K562 (cell line): ENCODE results near the gene HEBP2. TPM values are rescaled to one million over a fixed set of nuclear protein-coding genes. Genes with fewer than 3 reads are reported as not detected.

Source experiments
- ATAC-seq: fragments of 200-7000 bp; cut with Tn5 transposase; 3 replicates; pipeline ENCODE4 v1.9.1; 2020; ENCODE audit warnings: moderate library complexity
- BruUV-seq: library from RNA; stranded (reverse); fragments of 400-500 nt; replicated peaks from 2 replicates; lab custom pipeline; 2021; lab: Mats Ljungman, UMichigan
- CTCF ChIA-PET: fragments of 300-600 bp; formaldehyde crosslinking; extraction: SDS; loops from one replicate; lab custom pipeline; 2021; ENCODE audit warnings: low intra/inter-chr PET ratio; lab: Yijun Ruan, JAX
- POLR2A ChIA-PET: fragments of 300-600, 350-650 bp; sonication (Branson Sonifier 250); formaldehyde crosslinking; extraction: SDS; loops from one replicate; lab custom pipeline; 2021; ENCODE audit warnings: antibody characterized with exemption, inconsistent platforms; lab: Yijun Ruan, JAX
- DNase-seq, 4 experiments: peaks; one replicate each; pipeline versions ENCODE4 v3.0.0 to v3.0.0-alpha.2; 2011 to 2018; ENCODE audit warnings: low spot score in 3 of 4, mixed read lengths in 3 of 4; ENCODE audit errors: extremely low read depth in 1 of 4
- FAIRE-seq: peaks from 2 replicates; lab custom pipeline; 2011; peaks lifted over from hg19 to GRCh38; lab: Jason Lieb, UNC
- H2AFZ ChIP-seq: 2 replicates; pipeline ENCODE4 v1.6.0; 2011; ENCODE audit warnings: low read depth, low read length, control low read depth, inconsistent platforms
- H3K27ac ChIP-seq: fragments of 200-600 bp; 3 replicates; pipeline ENCODE4 v1.8.0; 2011; ENCODE audit warnings: low read depth, mild to moderate bottlenecking, control low read depth, inconsistent platforms, low read length, moderate library complexity, mixed read lengths; ENCODE audit errors: extremely low read depth
- H3K27me3 ChIP-seq, 2 experiments: fragments of 300-600 bp in 1 of 2; 2 replicates in 1 of 2; 3 replicates in 1 of 2; pipeline versions ENCODE4 v1.6.0 to v1.8.0; 2011; ENCODE audit warnings: inconsistent platforms in 2 of 2, low read length in 2 of 2, mild to moderate bottlenecking in 1 of 2, mixed read lengths in 1 of 2, moderate library complexity in 1 of 2; ENCODE audit not compliant: control insufficient read depth in 2 of 2, insufficient read depth in 2 of 2
- H3K36me3 ChIP-seq: fragments of 300-600 bp; 3 replicates; pipeline ENCODE4 v1.8.0; 2011; ENCODE audit warnings: mild to moderate bottlenecking, low read length, inconsistent platforms; ENCODE audit not compliant: control insufficient read depth, insufficient read depth
- H3K4me1 ChIP-seq, 2 experiments: fragments of 200-600 bp in 1 of 2; replicated peaks in 1 of 2; 2 replicates in 1 of 2; 3 replicates in 1 of 2; pipeline versions ENCODE4 v1.5.1 to v1.8.0; 2011; ENCODE audit warnings: inconsistent platforms in 2 of 2, low read length in 2 of 2, mild to moderate bottlenecking in 1 of 2, mixed read lengths in 1 of 2, moderate library complexity in 1 of 2; ENCODE audit not compliant: control insufficient read depth in 2 of 2, insufficient read depth in 2 of 2
- H3K4me2 ChIP-seq: 2 replicates; pipeline ENCODE4 v1.6.1; 2011; ENCODE audit warnings: low read length, control low read depth, inconsistent platforms, mixed read lengths; ENCODE audit not compliant: insufficient read depth
- H3K4me3 ChIP-seq: fragments of 200-600 bp; sonication (generic), shearing (Covaris generic); 2 replicates; pipeline ENCODE4 v1.5.1; 2016; ENCODE audit warnings: control low read depth, inconsistent platforms
- H3K79me2 ChIP-seq: fragments of 200-600 bp; 3 replicates; pipeline ENCODE4 v1.8.0; 2011; ENCODE audit warnings: low read length, inconsistent platforms; ENCODE audit not compliant: control insufficient read depth, insufficient read depth
- H3K9ac ChIP-seq, 2 experiments: 2 replicates each; pipeline versions ENCODE4 v1.6.0 to v1.6.1; 2011; ENCODE audit warnings: low read depth in 2 of 2, low read length in 2 of 2, control low read depth in 1 of 2, inconsistent platforms in 1 of 2, mild to moderate bottlenecking in 1 of 2, mixed read lengths in 1 of 2; ENCODE audit not compliant: insufficient read depth in 1 of 2
- H3K9me1 ChIP-seq: one replicate; pipeline ENCODE4 v1.6.0; 2011; ENCODE audit warnings: inconsistent platforms, mild to moderate bottlenecking, low read length, moderate library complexity; ENCODE audit not compliant: control insufficient read depth, insufficient read depth
- H3K9me3 ChIP-seq: replicated peaks from 2 replicates; pipeline ENCODE4 v1.5.1; 2011; ENCODE audit warnings: low read depth, low read length, inconsistent platforms; ENCODE audit not compliant: control insufficient read depth, insufficient read depth
- H4K20me1 ChIP-seq: replicated peaks from 2 replicates; pipeline ENCODE4 v1.6.1; 2011; ENCODE audit warnings: low read length, inconsistent platforms, mixed read lengths; ENCODE audit not compliant: control insufficient read depth, insufficient read depth
- ATF7 ChIP-seq: fragments of 450-650 bp; IDR thresholded peaks from 2 replicates; pipeline ENCODE4 v1.7.1; 2014; ENCODE audit warnings: mild to moderate bottlenecking, moderate library complexity
- ETV1 ChIP-seq: fragments of 450-650 bp; conservative IDR thresholded peaks from 2 replicates; pipeline ENCODE4 v1.6.1; 2016; ENCODE audit warnings: missing genetic modification characterization, control low read depth, low read depth, missing compliant biosample characterization
- MAZ ChIP-seq, 2 experiments: fragments of 450-650 bp in 1 of 2; sonication (generic) in 1 of 2; formaldehyde crosslinking; IDR thresholded peaks in 1 of 2; conservative IDR thresholded peaks in 1 of 2; 2 replicates each; pipeline versions ENCODE4 v1.4.0 to v1.5.0; 2020; ENCODE audit warnings: mild to moderate bottlenecking in 1 of 2, missing genetic modification reagents in 1 of 2
- MTF1 ChIP-seq: fragments of 250-450 bp; sonication (Bioruptor Pico); IDR thresholded peaks from 2 replicates; pipeline ENCODE4 v1.9.0; 2021; ENCODE audit warnings: moderate library complexity, mild to moderate bottlenecking, inconsistent platforms, borderline replicate concordance
- ZFP36 ChIP-seq: fragments of 150-350 bp; IDR thresholded peaks from 2 replicates; pipeline ENCODE4 v1.6.1; 2018; ENCODE audit warnings: low read length, low read depth; ENCODE audit not compliant: partially characterized antibody
- ZNF263 ChIP-seq: sonication (generic); formaldehyde crosslinking; IDR thresholded peaks from 2 replicates; pipeline ENCODE4 v1.8.0; 2022; ENCODE audit warnings: mild to moderate bottlenecking, missing genetic modification reagents, borderline replicate concordance
- ZNF274 ChIP-seq: IDR thresholded peaks from 2 replicates; pipeline ENCODE4 v1.6.1; 2011; ENCODE audit warnings: low read depth, mild to moderate bottlenecking, low read length, moderate library complexity, borderline replicate concordance
- WGBS: fragments of 100-300 bp; shearing (Covaris generic); methylation state at CpG from one replicate; pipeline ENCODE4 v1.1.6; 2016; ENCODE audit warnings: low coverage, mixed read lengths; ENCODE audit not compliant: insufficient coverage; ENCODE audit errors: missing lambda C conversion rate; 5-methylcytosine and 5-hydroxymethylcytosine counted together
- in situ Hi-C: fragments of 300-500 bp; cut with MboI; formaldehyde crosslinking; loops from 4 replicates; pipeline ENCODE4 v1.15.0; 2018; ENCODE audit warnings: inconsistent platforms, mixed read lengths
- intact Hi-C: fragments of 100-400 bp; cut with micrococcal nuclease; formaldehyde crosslinking; loops from 2 replicates; pipeline ENCODE4 v1.14.2; 2022
- polyA plus RNA-seq, 8 experiments: library from polyadenylated mRNA; depleted of rRNA in 4 of 8; stranded (reverse) in 5 of 8; unstranded in 3 of 8; fragments of >200 nt; fragmentation: Nextera tagmentation in 2 of 8; fragmentation: Illumina TruSeq in 1 of 8; extraction: Ambion mirVana in 2 of 8; extraction: Trizol in 1 of 8; gene quantifications; 2 replicates each; pipeline versions ENCODE4 v1.2.1 to v1.2.3, GENCODE V29; 2011 to 2014; ENCODE audit warnings: inconsistent platforms in 1 of 8, missing spikeins in 1 of 8
- total RNA-seq, 7 experiments: library from RNA; depleted of rRNA in 6 of 7; stranded (reverse); fragments of >200 nt in 6 of 7; fragmentation: Illumina TruSeq in 2 of 7; extraction: Trizol in 2 of 7; gene quantifications; 2 replicates each; pipeline versions ENCODE4 v1.2.1 to v1.2.3, GENCODE V29; 2011 to 2021; ENCODE audit warnings: low replicate concordance in 1 of 7

HEBP2 gene
- total and polyA plus RNA-seq, 9 of the 15 experiments (the other 6 are each of a cell fraction or from before 2014, with no cell fraction given), result 8.5 to 63.7 (median 36.9) TPM

DNA sequence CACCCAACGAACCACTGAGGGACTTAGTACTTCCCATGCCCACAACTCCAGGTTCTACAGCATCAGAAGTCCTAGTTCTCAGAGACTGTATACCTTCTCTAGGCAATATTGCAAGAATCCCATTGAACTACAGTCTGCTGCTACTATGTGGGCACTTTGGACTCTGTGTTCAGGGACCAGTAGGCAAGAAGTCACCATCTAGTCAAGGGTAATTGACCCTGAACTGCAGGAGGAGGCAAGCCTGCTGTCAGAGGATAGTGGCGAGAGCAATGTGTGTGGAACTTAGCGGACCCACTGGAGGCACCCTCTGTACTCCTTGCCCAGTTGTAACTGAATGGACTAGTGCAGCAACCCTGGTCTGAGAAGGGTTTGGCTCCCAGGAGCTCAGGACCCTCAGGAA, 15.7 kb downstream of the HEBP2 start:
- intact Hi-C loops, result loop anchor here (10.0 kb wide), 1 partner anchor 945 kb away; no protein-coding TSS in a partner anchor
- Histone ChIP-seq H3K4me3 (no peak overlapping the region), H2AFZ (no peak overlapping the region), H3K4me1 (peaks cover 0 to 8% of the 10 kb centered on the region in 2 experiments; a peak in 1 of 5 replicates), H4K20me1 (no peaks in the 10 kb centered on the region), H3K9me3 (no peaks in the 10 kb centered on the region), H3K79me2 (no peaks in the 10 kb centered on the region), H3K4me2 (no peak overlapping the region)
- no TSS peak for BruUV-seq
- no peak for DNase-seq
- no peak for TF ChIP-seq MTF1 (CRISPR knock-in tag)
- TF ChIP-seq, all 486 proteins: peak for 0
- H3K36me3 ChIP-seq, result no peaks in the 10 kb centered on the region
- in situ Hi-C loops, result no loop called here
- peaks cover 11 to 31% of the 10 kb centered on the region in 2 experiments; a peak in 4 of 5 replicates for H3K27me3 ChIP-seq
- no peak for FAIRE-seq
- H3K9ac ChIP-seq, result no peak overlapping the region
- WGBS, result 0% methylated on average over 3 of the region's 3 CpGs
- ChIA-PET CTCF (no interaction called here), POLR2A (no interaction called here)
- ATAC-seq, result no peak
- no peak overlapping the region for H3K27ac ChIP-seq
- H3K9me1 ChIP-seq, result no peaks in the 10 kb centered on the region

- Histone ChIP-seq H3K27me3 (peaks cover 12 to 32% of the 10 kb centered on the region in 2 experiments; a peak in 4 of 5 replicates), H2AFZ (no peak overlapping the region), H4K20me1 (no peaks in the 10 kb centered on the region), H3K9me1 (no peaks in the 10 kb centered on the region), H3K4me1 (peaks cover 0 to 8% of the 10 kb centered on the region in 2 experiments; a peak in 1 of 5 replicates), H3K9ac (no peak overlapping the region), H3K79me2 (no peaks in the 10 kb centered on the region), H3K27ac (no peak overlapping the region), H3K4me2 (no peak overlapping the region), H3K4me3 (no peak overlapping the region), H3K9me3 (no peaks in the 10 kb centered on the region), H3K36me3 (no peaks in the 10 kb centered on the region)
- TF ChIP-seq ETV1 (tag), result no peak
- TF ChIP-seq ZNF274, result no peak
- no peak for TF ChIP-seq ATF7
- no peak for TF ChIP-seq ZFP36
- no peak for TF ChIP-seq ZNF263 (CRISPR knock-in tag)
- TF ChIP-seq MAZ (CRISPR knock-in tag; conservative IDR thresholded peaks at IDR 0.05 in 1 of 2, IDR thresholded peaks at IDR 0.05 in 1 of 2), result no peak
- in situ Hi-C loops (no loop called here), intact Hi-C loops (loop anchor here (10.0 kb wide), 1 partner anchor 944 kb away; no protein-coding TSS in a partner anchor)
- ATAC-seq (no peak), FAIRE-seq (no peak), DNase-seq (no peak)
- no TSS peak for BruUV-seq
- WGBS, result 6% methylated on average over 4 of the region's 4 CpGs
- CTCF ChIA-PET, result no interaction called here
- POLR2A ChIA-PET, result no interaction called here
These were observed 16.3 kb downstream of the HEBP2 start for GRCh38 chr6:138420356-138420755.
